AG04449 (cell line): Measurements from ENCODE around the gene ACACB.
"Not testable (repeated sequence)": the region's sequence is repeated elsewhere in the genome, so short reads cannot be mapped to it uniquely, and the experiment has no call there.

ENCODE experiments used
- CTCF ChIA-PET: fragments of 350-600 bp; formaldehyde crosslinking; extraction: SDS; loops from one replicate; lab custom pipeline; 2021; ENCODE audit warnings: antibody characterized with exemption; lab: Yijun Ruan, JAX
- POLR2A ChIA-PET: fragments of 400-600, 350-600 bp; formaldehyde crosslinking; extraction: SDS; loops from one replicate; lab custom pipeline; 2020; ENCODE audit warnings: antibody characterized with exemption, inconsistent platforms; lab: Yijun Ruan, JAX
- DNase-seq: peaks from one replicate; pipeline ENCODE4 v3.0.0-alpha.2; 2010; ENCODE audit warnings: low read depth, low spot score
- H3K4me3 ChIP-seq: 2 replicates; pipeline ENCODE4 v1.5.1; 2011; ENCODE audit warnings: low read depth, mild to moderate bottlenecking, control low read depth, low read length
- TF ChIP-seq, protein P1 (sequence below): IDR thresholded peaks from one replicate; pipeline ENCODE4 v1.5.1; 2011; ENCODE audit warnings: mild to moderate bottlenecking, moderate library complexity, low read length, control low read depth, inconsistent platforms; ENCODE audit not compliant: insufficient read depth; ENCODE audit errors: missing control alignments

ACACB gene

DNA sequence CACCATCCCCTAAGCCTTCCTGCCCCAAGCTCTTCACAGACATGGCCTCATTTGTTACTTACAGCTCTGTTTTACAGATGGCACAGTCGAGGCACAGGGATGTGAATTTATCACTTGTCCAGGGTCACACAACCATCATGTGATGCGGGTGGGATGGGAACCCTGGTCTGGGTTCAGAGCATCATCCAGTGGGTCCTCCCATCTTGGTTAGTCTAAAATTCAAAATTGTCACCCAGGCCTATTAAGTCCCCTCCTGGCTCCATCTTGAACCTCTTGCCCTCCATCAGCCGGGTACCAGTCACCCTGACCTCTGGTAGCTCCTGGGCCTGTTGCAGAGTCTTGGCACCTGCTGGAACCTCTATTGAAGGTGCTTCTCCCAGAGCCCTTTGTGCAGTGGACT is 52.9 kb downstream of the ACACB start:
- CTCF ChIA-PET, result no interaction called here
- H3K4me3 ChIP-seq, result no peak overlapping the region
- no peak for DNase-seq
- TF ChIP-seq, protein P1, sequence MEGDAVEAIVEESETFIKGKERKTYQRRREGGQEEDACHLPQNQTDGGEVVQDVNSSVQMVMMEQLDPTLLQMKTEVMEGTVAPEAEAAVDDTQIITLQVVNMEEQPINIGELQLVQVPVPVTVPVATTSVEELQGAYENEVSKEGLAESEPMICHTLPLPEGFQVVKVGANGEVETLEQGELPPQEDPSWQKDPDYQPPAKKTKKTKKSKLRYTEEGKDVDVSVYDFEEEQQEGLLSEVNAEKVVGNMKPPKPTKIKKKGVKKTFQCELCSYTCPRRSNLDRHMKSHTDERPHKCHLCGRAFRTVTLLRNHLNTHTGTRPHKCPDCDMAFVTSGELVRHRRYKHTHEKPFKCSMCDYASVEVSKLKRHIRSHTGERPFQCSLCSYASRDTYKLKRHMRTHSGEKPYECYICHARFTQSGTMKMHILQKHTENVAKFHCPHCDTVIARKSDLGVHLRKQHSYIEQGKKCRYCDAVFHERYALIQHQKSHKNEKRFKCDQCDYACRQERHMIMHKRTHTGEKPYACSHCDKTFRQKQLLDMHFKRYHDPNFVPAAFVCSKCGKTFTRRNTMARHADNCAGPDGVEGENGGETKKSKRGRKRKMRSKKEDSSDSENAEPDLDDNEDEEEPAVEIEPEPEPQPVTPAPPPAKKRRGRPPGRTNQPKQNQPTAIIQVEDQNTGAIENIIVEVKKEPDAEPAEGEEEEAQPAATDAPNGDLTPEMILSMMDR, result no peak
- POLR2A ChIA-PET, result no interaction called here

DNA sequence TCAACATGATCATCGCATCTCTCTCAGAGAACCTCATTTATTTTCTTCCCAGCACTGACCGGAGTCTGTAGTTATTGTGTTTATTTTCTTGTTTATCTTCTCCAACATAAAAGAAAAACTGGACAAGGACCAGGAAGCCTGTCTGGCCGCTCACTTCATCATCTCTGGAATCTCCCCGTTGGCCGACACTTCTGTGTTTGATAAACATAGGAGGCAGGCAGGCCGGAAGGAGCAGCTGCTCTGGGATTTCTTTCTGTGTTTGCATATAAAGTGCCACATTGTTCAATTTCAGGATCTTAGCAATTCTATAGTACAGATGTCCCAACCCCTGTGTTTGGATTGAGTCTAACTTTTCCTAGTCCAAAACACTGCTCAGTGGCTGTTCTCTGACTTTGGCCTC is 53.3 kb downstream of the ACACB start:
- CTCF ChIA-PET, result no interaction called here
- DNase-seq, result no peak
- H3K4me3 ChIP-seq, result no peak overlapping the region
- POLR2A ChIA-PET, result no interaction called here
- TF ChIP-seq, protein P1, result no peak

DNA sequence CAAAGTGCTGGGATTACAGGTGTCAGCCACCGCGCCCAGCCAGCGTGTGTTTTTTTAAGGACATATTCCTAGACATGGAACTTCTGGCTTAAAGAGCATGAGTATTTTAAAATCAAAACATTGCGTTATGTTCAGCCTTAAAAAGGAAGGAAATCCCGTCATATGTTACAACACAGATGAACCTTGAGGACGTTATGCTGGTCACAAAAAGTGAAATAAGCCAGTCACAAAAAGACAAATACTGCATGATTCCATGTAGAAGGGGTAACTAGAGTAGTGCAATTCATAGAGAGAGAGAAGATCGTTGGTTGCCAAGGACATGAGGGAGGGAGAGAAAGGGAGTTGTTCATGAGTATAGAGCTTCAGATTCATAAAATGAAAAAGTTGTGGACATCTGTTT is 53.9 kb downstream of the ACACB start:
- DNase-seq, result no peak
- no peak overlapping the region for H3K4me3 ChIP-seq
- ChIA-PET CTCF (interaction anchor here (0.7 to 1.3 kb wide), 2 partner anchors 128 to 224 kb away, joined by 3 read pairs; no protein-coding TSS in a partner anchor), POLR2A (no interaction called here)
- TF ChIP-seq, protein P1, result no peak

DNA sequence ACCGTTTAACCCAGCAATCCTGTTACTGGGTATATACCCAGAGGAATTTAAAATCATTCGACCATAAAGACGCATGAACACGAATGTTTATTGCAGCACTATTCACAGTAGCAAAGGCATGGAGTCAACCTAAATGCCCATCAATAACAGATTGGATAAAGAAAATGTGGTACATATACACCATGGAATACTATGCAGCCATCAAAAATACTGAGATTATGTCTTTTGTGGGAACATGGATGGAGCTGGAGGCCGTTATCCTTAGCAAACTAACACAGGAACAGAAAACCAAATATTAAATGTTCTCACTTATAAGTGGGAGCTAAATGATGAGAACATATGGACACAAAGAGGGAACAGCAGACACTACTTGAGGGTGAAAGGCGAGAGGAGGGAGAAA is 56.4 kb downstream of the ACACB start:
- POLR2A ChIA-PET, H3K4me3 ChIP-seq, CTCF ChIA-PET, DNase-seq: not testable (repeated sequence)

DNA sequence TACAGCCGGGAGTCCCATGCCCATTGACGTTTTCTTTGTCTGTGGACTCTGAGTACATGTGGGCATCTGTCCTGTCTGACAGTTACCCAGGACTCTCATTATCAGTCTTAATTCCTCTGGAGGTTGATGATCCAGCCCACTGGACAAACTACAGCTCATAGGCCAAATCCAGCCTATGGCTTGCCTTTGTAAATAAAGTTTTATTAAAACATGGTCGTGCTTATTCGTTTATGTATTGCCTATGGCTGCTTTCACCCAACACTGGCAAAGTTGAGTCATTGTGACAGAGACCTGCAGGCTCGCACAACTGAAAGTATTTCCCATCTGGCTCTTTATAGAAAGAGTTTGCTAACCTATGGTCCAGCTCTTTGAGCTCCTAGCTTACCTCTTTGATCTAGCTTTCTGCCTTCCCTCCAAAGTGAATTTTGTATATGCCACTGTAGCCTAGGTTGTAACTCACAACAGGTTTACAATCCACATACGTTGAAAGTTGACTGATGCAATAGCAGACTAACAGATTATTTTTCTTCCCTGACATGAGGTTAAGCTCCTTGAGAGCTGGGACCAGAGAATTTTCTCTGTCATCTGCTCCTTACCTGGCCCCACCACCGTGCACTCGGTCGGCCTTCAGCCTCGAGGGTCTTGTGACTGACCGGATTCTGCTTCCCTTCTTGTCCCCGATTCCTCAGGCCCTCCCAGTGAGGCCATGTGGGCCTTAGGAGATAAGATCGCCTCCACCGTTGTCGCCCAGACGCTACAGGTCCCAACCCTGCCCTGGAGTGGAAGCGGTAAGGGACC is 57.3 kb downstream of the ACACB start:
- ChIA-PET POLR2A (no interaction called here), CTCF (interaction anchor here (1.0 kb wide), 1 partner anchor 88 kb away, joined by 3 read pairs; no protein-coding TSS in a partner anchor)

DNA sequence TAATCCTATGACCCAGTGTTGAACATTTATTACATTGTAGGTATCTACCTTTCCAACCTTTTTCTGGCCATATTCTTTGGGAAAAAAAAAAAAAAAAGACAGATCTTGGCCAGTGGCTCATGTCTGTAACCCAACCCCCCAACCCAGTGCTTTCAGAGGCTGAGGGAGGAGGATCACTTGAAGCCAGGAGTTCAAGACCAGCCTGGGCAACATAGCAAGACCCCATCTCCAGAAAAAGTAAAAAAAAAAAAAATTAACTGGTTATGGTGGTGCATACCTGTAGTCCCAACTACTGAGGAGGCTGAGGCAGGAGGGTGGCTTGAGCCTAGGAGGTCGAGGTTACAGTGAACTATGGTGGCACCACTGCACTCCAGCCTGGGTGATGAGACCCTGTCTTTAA is 58.1 kb downstream of the ACACB start:
- no peak for DNase-seq
- ChIA-PET POLR2A (no interaction called here), CTCF (interaction anchor here (1.0 kb wide), 1 partner anchor 87 kb away, joined by 3 read pairs; no protein-coding TSS in a partner anchor)
- TF ChIP-seq, protein P1, result no peak
- no peak overlapping the region for H3K4me3 ChIP-seq

More for the DNA sequence above, 57.3 kb downstream of the ACACB start:
- TF ChIP-seq, protein P1, result no peak
- DNase-seq, result no peak
- H3K4me3 ChIP-seq, result no peak overlapping the region

DNA sequence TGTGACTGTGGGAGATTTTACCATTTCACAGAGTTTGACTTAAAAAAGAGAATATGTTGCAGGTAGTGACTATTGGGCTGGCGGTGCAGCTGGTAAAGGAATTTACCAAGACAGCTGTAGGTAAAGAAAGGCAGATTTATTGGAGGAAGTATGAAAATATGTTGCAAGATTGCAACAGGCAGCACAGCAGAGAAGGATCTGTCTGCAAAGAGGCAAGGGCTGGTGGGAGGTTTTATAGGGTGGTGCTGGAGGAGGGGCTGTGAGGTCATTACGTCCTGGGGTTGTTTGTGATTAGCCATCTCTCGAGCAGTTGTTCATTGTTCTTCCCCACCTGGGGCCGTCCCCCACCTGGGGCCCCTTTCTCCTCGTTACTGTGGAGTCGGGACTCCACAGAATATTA is 62.1 kb downstream of the ACACB start:
- DNase-seq, result no peak
- no peak overlapping the region for H3K4me3 ChIP-seq
- ChIA-PET POLR2A (no interaction called here), CTCF (no interaction called here)
- TF ChIP-seq, protein P1, result no peak
